ENCODE results near the gene METTL4.

GRCh38 chr18:2610549-2610948 lies 39.2 kb upstream of the METTL4 start:
- TF ChIP-seq REST (IDR thresholded peaks at IDR 0.05) (no peak), CTCF (IDR thresholded peaks at IDR 0.05) (no peak), ESRRA (IDR thresholded peaks at IDR 0.05; ENCODE audit: borderline replicate concordance, low read length) (no peak), CEBPB (IDR thresholded peaks at IDR 0.05) (no peak), GATA3 (IDR thresholded peaks at IDR 0.05; ENCODE audit: borderline replicate concordance) (no peak), MAX (IDR thresholded peaks at IDR 0.05) (no peak), USF2 (IDR thresholded peaks at IDR 0.05) (no peak), POLR2A (IDR thresholded peaks at IDR 0.05; ENCODE audit: low read length) (no peak), BHLHE40 (IDR thresholded peaks at IDR 0.05; ENCODE audit: low read depth, low read length) (no peak), JUN (IDR thresholded peaks at IDR 0.05) (no peak), RCOR1 (IDR thresholded peaks at IDR 0.05; ENCODE audit: low read depth, low read length) (no peak), EHMT2 (IDR thresholded peaks at IDR 0.05; ENCODE audit: low read depth) (no peak), RAD21 (conservative IDR thresholded peaks at IDR 0.05 in 1 of 2, IDR thresholded peaks at IDR 0.05 in 1 of 2) (no peak)

Measured in A549 (cell line).